Calu3 (cell line): ENCODE data around the gene EXOC6B. TPM values are rescaled to one million over a fixed set of nuclear protein-coding genes. Genes with fewer than 3 reads are reported as not detected.
A peak's percentile ranks its signal among the peaks of the same experiment; 100 is the strongest.
"Not testable (repeated sequence)": the region's sequence is repeated elsewhere in the genome, so short reads cannot be mapped to it uniquely, and the experiment has no call there.

Experiments used
- BruUV-seq: library from RNA; stranded (reverse); fragments of 400-500 nt; replicated peaks from 2 replicates; lab custom pipeline; 2021; lab: Mats Ljungman, UMichigan
- CTCF ChIA-PET: fragments of 300-600 bp; sonication (Branson Sonifier 250); formaldehyde crosslinking; loops from one replicate; lab custom pipeline; 2022; ENCODE audit warnings: antibody characterized with exemption; lab: Charles Lee
- DNase-seq: peaks from one replicate; pipeline ENCODE4 v3.0.0; 2022
- H3K27ac Mint-ChIP-seq: one replicate; pipeline ENCODE4 v1.8.0; 2022; ENCODE audit warnings: mixed read lengths; ENCODE audit not compliant: unreplicated experiment
- H3K27me3 Mint-ChIP-seq: one replicate; pipeline ENCODE4 v1.8.0; 2022; ENCODE audit warnings: mixed read lengths; ENCODE audit not compliant: unreplicated experiment
- H3K36me3 Mint-ChIP-seq: one replicate; pipeline ENCODE4 v1.8.0; 2022; ENCODE audit warnings: mild to moderate bottlenecking, moderate library complexity, mixed read lengths; ENCODE audit not compliant: insufficient read depth, unreplicated experiment
- H3K4me1 Mint-ChIP-seq: one replicate; pipeline ENCODE4 v1.8.0; 2022; ENCODE audit warnings: mild to moderate bottlenecking, low read depth, mixed read lengths; ENCODE audit not compliant: unreplicated experiment
- H3K4me3 Mint-ChIP-seq: one replicate; pipeline ENCODE4 v1.8.0; 2022; ENCODE audit warnings: mild to moderate bottlenecking, low read depth, moderate library complexity, mixed read lengths; ENCODE audit not compliant: unreplicated experiment
- H3K9me3 Mint-ChIP-seq: one replicate; pipeline ENCODE4 v1.8.0; 2022; ENCODE audit warnings: low read depth, mixed read lengths; ENCODE audit not compliant: unreplicated experiment
- CTCF ChIP-seq: fragments of 200-600 bp; IDR thresholded peaks from one replicate; pipeline ENCODE4 v1.8.0; 2022; ENCODE audit warnings: antibody characterized with exemption; ENCODE audit not compliant: unreplicated experiment
- intact Hi-C: fragments of 100-400 bp; cut with micrococcal nuclease; formaldehyde crosslinking; loops from one replicate; pipeline ENCODE4 v1.10.0; 2022; ENCODE audit not compliant: unreplicated experiment
- total RNA-seq: library from RNA; stranded (reverse); gene quantifications from 2 replicates; pipeline ENCODE4 v1.2.3, GENCODE V29; 2022

The EXOC6B gene
- total RNA-seq, 1 experiment from 2014 or later, result 26.6 TPM

DNA sequence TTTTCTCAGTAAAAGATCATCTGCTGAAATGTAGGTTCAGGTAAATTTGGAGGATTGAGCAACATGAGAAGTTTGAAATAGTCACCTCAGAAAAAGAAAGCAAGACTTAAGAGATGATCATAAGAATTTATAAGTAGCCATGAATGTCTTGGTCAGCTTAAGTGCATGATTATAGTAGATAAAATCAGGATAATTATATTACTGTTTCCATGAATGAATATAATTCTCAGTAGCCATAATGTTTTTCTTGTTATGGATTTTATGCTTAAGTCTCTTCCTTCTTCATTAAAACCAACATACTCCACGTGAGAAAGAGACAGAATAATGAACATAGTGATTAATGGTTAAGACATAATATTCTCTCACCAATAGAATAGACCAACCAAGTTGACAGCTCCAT is 223.7 kb downstream of the EXOC6B start:
- CTCF ChIA-PET, result interaction anchor here (0.6 kb wide), 1 partner anchor 33 kb away, joined by 4 read pairs; no protein-coding TSS in a partner anchor
- no peak overlapping the region for H3K4me3 Mint-ChIP-seq

DNA sequence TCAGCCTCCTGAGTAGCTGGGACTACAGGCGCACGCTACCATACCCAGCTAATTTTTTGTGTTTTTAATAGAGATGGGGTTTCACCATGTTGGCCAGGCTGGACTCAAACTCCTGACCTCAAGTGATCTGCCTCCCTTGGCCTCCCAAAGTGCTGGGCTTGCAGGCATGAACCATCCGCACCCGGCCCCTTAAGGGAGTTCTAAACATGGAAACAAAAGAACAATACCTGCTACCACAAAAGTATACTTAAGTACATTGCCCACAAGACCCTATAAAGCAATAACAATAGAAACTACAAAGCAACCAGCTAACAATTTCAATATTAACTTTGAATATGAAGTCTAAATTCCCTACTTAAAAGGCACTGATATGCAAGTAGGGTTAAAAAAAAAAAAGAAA is 242.0 kb downstream of the EXOC6B start:
- H3K4me1 Mint-ChIP-seq, BruUV-seq, H3K36me3 Mint-ChIP-seq, H3K4me3 Mint-ChIP-seq, H3K27ac Mint-ChIP-seq, H3K9me3 Mint-ChIP-seq, H3K27me3 Mint-ChIP-seq, CTCF ChIA-PET, DNase-seq, intact Hi-C loops: not testable (repeated sequence)

More for the DNA sequence above, 223.7 kb downstream of the EXOC6B start:
- no peak for TF ChIP-seq CTCF
- no TSS peak for BruUV-seq
- H3K36me3 Mint-ChIP-seq, result no peaks in the 10 kb centered on the region
- no peak for DNase-seq
- intact Hi-C loops, result no loop called here
- no peaks in the 10 kb centered on the region for H3K27me3 Mint-ChIP-seq
- H3K9me3 Mint-ChIP-seq, result peaks cover under 1% of the 10 kb centered on the region
- H3K27ac Mint-ChIP-seq, result no peak overlapping the region
- H3K4me1 Mint-ChIP-seq, result no peaks in the 10 kb centered on the region

DNA sequence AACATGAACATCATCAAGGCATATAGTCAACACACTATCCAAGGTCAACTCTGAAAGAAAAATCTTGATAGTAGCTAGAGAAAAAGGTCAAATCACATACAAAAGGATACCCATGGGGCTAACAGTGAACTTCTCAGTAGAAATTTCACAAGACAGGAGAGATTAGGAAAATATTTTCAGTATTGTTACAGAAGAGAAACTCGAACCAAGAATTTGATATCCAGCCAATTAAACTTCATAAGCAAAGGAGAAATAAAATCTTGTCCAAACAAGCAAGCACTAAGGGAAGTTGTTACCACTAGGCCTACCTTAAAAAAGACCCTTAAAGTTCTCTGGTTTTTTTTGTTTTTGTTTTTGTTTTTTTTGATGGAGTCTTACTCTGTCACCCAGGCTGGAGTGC is 242.5 kb downstream of the EXOC6B start:
- Mint-ChIP-seq H3K9me3 (no peaks in the 10 kb centered on the region), H3K4me3 (no peak overlapping the region), H3K4me1 (no peaks in the 10 kb centered on the region), H3K36me3 (no peaks in the 10 kb centered on the region), H3K27ac (no peak overlapping the region), H3K27me3 (no peaks in the 10 kb centered on the region)
- no TSS peak for BruUV-seq
- no peak for DNase-seq
- CTCF ChIA-PET, result no interaction called here
- no peak for TF ChIP-seq CTCF
- intact Hi-C loops, result no loop called here

GRCh38 chr2:72581560-72582181 is 244.2 kb downstream of the EXOC6B start:
- H3K27ac Mint-ChIP-seq, result no peak overlapping the region
- BruUV-seq, result no TSS peak
- TF ChIP-seq CTCF, result no peak
- H3K4me1 Mint-ChIP-seq, result no peaks in the 10 kb centered on the region
- no peaks in the 10 kb centered on the region for H3K27me3 Mint-ChIP-seq
- CTCF ChIA-PET, result interaction anchor here (0.5 kb wide), 1 partner anchor 264 kb away, joined by 3 read pairs; no protein-coding TSS in a partner anchor
- no peaks in the 10 kb centered on the region for H3K9me3 Mint-ChIP-seq
- DNase-seq, result peak; percentile 7
- intact Hi-C loops, result no loop called here
- H3K4me3 Mint-ChIP-seq, result no peak overlapping the region
- no peaks in the 10 kb centered on the region for H3K36me3 Mint-ChIP-seq

DNA sequence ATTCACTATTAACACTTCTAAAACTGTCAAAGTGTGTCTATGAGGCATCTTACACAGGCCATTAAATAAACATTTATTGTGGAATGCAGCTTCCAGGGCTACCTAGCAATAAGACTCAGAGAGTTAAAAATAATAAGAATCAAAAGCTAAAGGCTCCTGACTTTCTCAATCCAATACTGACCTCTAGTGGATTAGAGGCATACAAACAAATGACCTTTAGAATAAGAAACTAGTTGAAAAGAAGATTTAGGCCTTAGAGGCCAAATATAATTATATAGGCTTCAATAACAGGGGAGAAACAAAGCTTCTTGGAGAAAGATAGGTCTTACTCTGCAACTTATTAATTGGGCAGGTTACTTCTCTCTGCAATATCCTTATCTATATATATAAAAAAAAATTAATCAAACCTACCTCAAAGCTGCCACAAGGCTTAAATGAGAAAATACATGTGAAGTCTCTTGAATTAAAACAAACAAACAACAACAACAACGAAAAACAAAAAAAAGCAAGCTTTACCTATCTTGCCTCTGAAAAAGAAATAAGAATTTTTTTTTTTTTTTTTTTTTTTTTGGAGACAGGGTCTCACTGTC is 246.1 kb downstream of the EXOC6B start:
- H3K27me3 Mint-ChIP-seq, result no peaks in the 10 kb centered on the region
- H3K36me3 Mint-ChIP-seq, result no peaks in the 10 kb centered on the region
- no TSS peak for BruUV-seq
- intact Hi-C loops, result loop anchor here (1.0 to 10.0 kb wide), 6 partner anchors 168 to 1047 kb away; no protein-coding TSS in a partner anchor
- no peak overlapping the region for H3K4me3 Mint-ChIP-seq
- H3K27ac Mint-ChIP-seq, result no peak overlapping the region
- H3K9me3 Mint-ChIP-seq, result no peaks in the 10 kb centered on the region
- DNase-seq, result no peak
- CTCF ChIA-PET, result interaction anchor here (0.5 to 2.0 kb wide), 6 partner anchors 61 to 797 kb away, joined by 3 to 25 read pairs (median 4); no protein-coding TSS in a partner anchor
- no peaks in the 10 kb centered on the region for H3K4me1 Mint-ChIP-seq
- TF ChIP-seq CTCF, result peak; percentile 46
